GM21717 (cell line): Measurements from ENCODE around the gene ADIG.

ENCODE experiments used
- ATAC-seq: cut with Tn5 transposase; IDR thresholded peaks from one replicate; pipeline ENCODE4 v1.9.1; 2021; ENCODE audit warnings: mild to moderate bottlenecking, moderate library complexity; ENCODE audit not compliant: unreplicated experiment

ADIG gene

GRCh38 chr20:38581013-38581412, at the start of gene ADIG:
TSS of gene ADIG (plus strand) at chr20:38581197. CDS start at chr20:38581251, 54 bp downstream.
- no peak for ATAC-seq

- ATAC-seq: no peak
Measured at GRCh38 chr20:38534756-38535155, 46.2 kb upstream of the ADIG start.

- no peak for ATAC-seq
Measured at GRCh38 chr20:38536310-38536709, 44.7 kb upstream of the ADIG start.

- ATAC-seq: no peak
Measured at GRCh38 chr20:38537176-38537575, 43.8 kb upstream of the ADIG start.

- ATAC-seq: no peak
Measured at GRCh38 chr20:38538789-38539188, 42.2 kb upstream of the ADIG start.

- no peak for ATAC-seq
Measured at GRCh38 chr20:38543014-38543906, 37.7 kb upstream of the ADIG start.

- no peak for ATAC-seq
Measured at GRCh38 chr20:38545771-38546170, 35.2 kb upstream of the ADIG start.

- ATAC-seq: no peak
Measured at GRCh38 chr20:38547288-38548085, 33.5 kb upstream of the ADIG start.

GRCh38 chr20:38548356-38549083, 32.5 kb upstream of the ADIG start:
- ATAC-seq: no peak

- ATAC-seq: no peak
Measured at GRCh38 chr20:38550274-38550673, 30.7 kb upstream of the ADIG start.

GRCh38 chr20:38551056-38551626, 29.9 kb upstream of the ADIG start:
- ATAC-seq: no peak

- no peak for ATAC-seq
Measured at GRCh38 chr20:38554986-38555385, 26.0 kb upstream of the ADIG start.

GRCh38 chr20:38555395-38555794, 25.6 kb upstream of the ADIG start:
- ATAC-seq: no peak

GRCh38 chr20:38557174-38557573, 23.8 kb upstream of the ADIG start:
- ATAC-seq: no peak

GRCh38 chr20:38558596-38559360, 22.2 kb upstream of the ADIG start:
- no peak for ATAC-seq

- no peak for ATAC-seq
Measured at GRCh38 chr20:38559764-38560163, 21.2 kb upstream of the ADIG start.

GRCh38 chr20:38563802-38564431, 17.1 kb upstream of the ADIG start:
- no peak for ATAC-seq

- no peak for ATAC-seq
Measured at GRCh38 chr20:38564680-38565079, 16.3 kb upstream of the ADIG start.

GRCh38 chr20:38566036-38566598, 14.9 kb upstream of the ADIG start:
- ATAC-seq: no peak
